SK-N-SH (cell line): Measurements from ENCODE around the gene C2CD3. TPM values are rescaled to one million over a fixed set of nuclear protein-coding genes. Genes with fewer than 3 reads are reported as not detected.

ENCODE experiments used
- CTCF ChIA-PET: fragments of 300-600, 350-600 bp; formaldehyde crosslinking; extraction: SDS; loops from one replicate; lab custom pipeline; 2021; lab: Yijun Ruan, JAX
- POLR2A ChIA-PET: fragments of 350-600 bp; sonication (Branson Sonifier 250); formaldehyde crosslinking; extraction: SDS; loops from one replicate; lab custom pipeline; 2020; ENCODE audit warnings: antibody characterized with exemption, inconsistent platforms; lab: Yijun Ruan, JAX
- DNase-seq: peaks from one replicate; pipeline ENCODE4 v3.0.0; 2012
- H2AFZ ChIP-seq: fragments of 200-600 bp; sonication (generic); 2 replicates; pipeline ENCODE4 v1.8.1; 2016; ENCODE audit warnings: antibody characterized with exemption, mild to moderate bottlenecking, low read depth
- H3F3A ChIP-seq: fragments of 200-600 bp; sonication (generic); replicated peaks from 2 replicates; pipeline ENCODE3; 2016; ENCODE audit warnings: antibody characterized with exemption, mild to moderate bottlenecking; ENCODE audit not compliant: insufficient read depth
- H3K27ac ChIP-seq, 2 experiments: fragments of 200-500 bp in 1 of 2; fragments of 200-600 bp in 1 of 2; sonication (Bioruptor generic) in 1 of 2; sonication (generic), shearing (Covaris generic) in 1 of 2; 2 replicates each; pipeline versions ENCODE4 v1.5.1 to v1.6.1; 2014 to 2016; ENCODE audit warnings: low read depth in 2 of 2, inconsistent platforms in 1 of 2, low read length in 1 of 2, mild to moderate bottlenecking in 1 of 2, mixed read lengths in 1 of 2
- H3K27me3 ChIP-seq: fragments of 200-600 bp; sonication (generic), shearing (Covaris generic); 2 replicates; pipeline ENCODE4 v1.6.1; 2016; ENCODE audit warnings: mixed run types; ENCODE audit not compliant: insufficient read depth
- H3K36me3 ChIP-seq, 2 experiments: fragments of 200-500 bp in 1 of 2; fragments of 200-600 bp in 1 of 2; sonication (Bioruptor generic) in 1 of 2; sonication (generic) in 1 of 2; replicated peaks in 1 of 2; 2 replicates each; pipeline versions ENCODE3 to v1.5.1; 2014 to 2016; ENCODE audit warnings: low read length in 1 of 2, mild to moderate bottlenecking in 1 of 2; ENCODE audit not compliant: insufficient read depth in 2 of 2, control insufficient read depth in 1 of 2
- H3K4me1 ChIP-seq, 2 experiments: fragments of 200-500 bp in 1 of 2; fragments of 200-600 bp in 1 of 2; sonication (Bioruptor generic) in 1 of 2; sonication (generic), shearing (Covaris generic) in 1 of 2; 2 replicates each; pipeline versions ENCODE4 v1.5.1 to v1.6.1; 2014 to 2016; ENCODE audit warnings: low read depth in 1 of 2, low read length in 1 of 2, mixed run types in 1 of 2; ENCODE audit not compliant: insufficient read depth in 2 of 2, control insufficient read depth in 1 of 2
- H3K4me2 ChIP-seq: fragments of 200-600 bp; sonication (generic), shearing (Covaris generic); 2 replicates; pipeline ENCODE4 v1.6.1; 2017; ENCODE audit warnings: mixed run types
- H3K4me3 ChIP-seq, 2 experiments: fragments of 200-500 bp in 1 of 2; fragments of 200-600 bp in 1 of 2; sonication (Bioruptor generic) in 1 of 2; sonication (generic), shearing (Covaris generic) in 1 of 2; 2 replicates each; pipeline versions ENCODE4 v1.5.1 to v1.8.1; 2014 to 2016; ENCODE audit warnings: low read depth in 2 of 2, inconsistent platforms in 1 of 2, low read length in 1 of 2, mild to moderate bottlenecking in 1 of 2, mixed read lengths in 1 of 2, moderate library complexity in 1 of 2
- H3K79me2 ChIP-seq: fragments of 200-600 bp; sonication (generic); 2 replicates; pipeline ENCODE4 v1.8.1; 2017; ENCODE audit warnings: mild to moderate bottlenecking; ENCODE audit not compliant: insufficient read depth
- H3K9ac ChIP-seq: fragments of 200-600 bp; sonication (generic); 2 replicates; pipeline ENCODE4 v1.6.1; 2017; ENCODE audit warnings: mixed run types
- H3K9me2 ChIP-seq: fragments of 200-600 bp; sonication (generic); 2 replicates; pipeline ENCODE4 v1.6.1; 2017; ENCODE audit warnings: mixed run types
- H3K9me3 ChIP-seq: fragments of 200-600 bp; sonication (generic); 2 replicates; pipeline ENCODE4 v1.6.1; 2017; ENCODE audit warnings: mixed run types, mild to moderate bottlenecking, moderate library complexity
- H4K20me1 ChIP-seq: fragments of 200-600 bp; sonication (generic); 2 replicates; pipeline ENCODE4 v1.6.1; 2017; ENCODE audit warnings: mild to moderate bottlenecking, mixed run types; ENCODE audit not compliant: insufficient read depth
- CHD2 ChIP-seq: fragments of 150-350 bp; IDR thresholded peaks from 2 replicates; pipeline ENCODE4 v1.6.1; 2018; ENCODE audit warnings: low read length; ENCODE audit not compliant: partially characterized antibody
- EZH2phosphoT487 ChIP-seq: fragments of 200-600 bp; sonication (generic); IDR thresholded peaks from 2 replicates; pipeline ENCODE4 v1.6.1; 2017; ENCODE audit warnings: low read depth, mixed run types, mild to moderate bottlenecking, antibody characterized with exemption, moderate library complexity, borderline replicate concordance
- FOXJ3 ChIP-seq: sonication (generic); formaldehyde crosslinking; IDR thresholded peaks from 2 replicates; pipeline ENCODE4 v1.5.1; 2020; ENCODE audit warnings: mild to moderate bottlenecking, missing genetic modification reagents
- FOXM1 ChIP-seq: IDR thresholded peaks from 2 replicates; pipeline ENCODE4 v1.4.0; 2012; ENCODE audit warnings: low read depth, mild to moderate bottlenecking
- GABPA ChIP-seq: IDR thresholded peaks from 2 replicates; pipeline ENCODE4 v1.4.0; 2012; ENCODE audit warnings: low read depth, mild to moderate bottlenecking
- MXI1 ChIP-seq: IDR thresholded peaks from 2 replicates; pipeline ENCODE4 v1.6.1; 2012; ENCODE audit warnings: mild to moderate bottlenecking, low read depth, low read length, improper control_type of control experiment
- NFIC ChIP-seq: IDR thresholded peaks from 2 replicates; pipeline ENCODE4 v1.4.0; 2012; ENCODE audit warnings: borderline replicate concordance
- POLR2AphosphoS5 ChIP-seq: IDR thresholded peaks from 2 replicates; pipeline ENCODE4 v1.6.1; 2012; ENCODE audit warnings: low read depth, low read length
- TCF12 ChIP-seq: IDR thresholded peaks from 2 replicates; pipeline ENCODE4 v1.4.0; 2012
- TEAD4 ChIP-seq: IDR thresholded peaks from 2 replicates; pipeline ENCODE4 v1.4.0; 2012; ENCODE audit warnings: mild to moderate bottlenecking, borderline replicate concordance; ENCODE audit not compliant: insufficient read depth
- WGBS: methylation state at CpG from one replicate; pipeline ENCODE4 v1.1.6; 2017; ENCODE audit warnings: low lambda C conversion rate; 5-methylcytosine and 5-hydroxymethylcytosine counted together
- polyA plus RNA-seq, 3 experiments: library from polyadenylated mRNA; depleted of rRNA; stranded (reverse); fragments of >200 nt; gene quantifications; 2 replicates each; pipeline ENCODE4 v1.2.3, GENCODE V29; 2012
- TF ChIP-seq, protein P1 (sequence below): IDR thresholded peaks from 2 replicates; pipeline ENCODE4 v1.6.1; 2012; ENCODE audit warnings: mild to moderate bottlenecking, low read depth, low read length, moderate library complexity
- TF ChIP-seq, protein P2 (sequence below): IDR thresholded peaks from 2 replicates; pipeline ENCODE4 v1.4.0; 2012; ENCODE audit warnings: low read depth
- TF ChIP-seq, protein P3 (sequence below): IDR thresholded peaks from 2 replicates; pipeline ENCODE4; 2012
- TF ChIP-seq, protein P4 (sequence below): IDR thresholded peaks from 2 replicates; pipeline ENCODE4 v1.4.0; 2012; ENCODE audit warnings: low read depth, borderline replicate concordance

C2CD3 gene
- polyA plus RNA-seq, 1 of the 3 experiments (the other 2 are of a cell fraction), result 7.0 TPM

DNA sequence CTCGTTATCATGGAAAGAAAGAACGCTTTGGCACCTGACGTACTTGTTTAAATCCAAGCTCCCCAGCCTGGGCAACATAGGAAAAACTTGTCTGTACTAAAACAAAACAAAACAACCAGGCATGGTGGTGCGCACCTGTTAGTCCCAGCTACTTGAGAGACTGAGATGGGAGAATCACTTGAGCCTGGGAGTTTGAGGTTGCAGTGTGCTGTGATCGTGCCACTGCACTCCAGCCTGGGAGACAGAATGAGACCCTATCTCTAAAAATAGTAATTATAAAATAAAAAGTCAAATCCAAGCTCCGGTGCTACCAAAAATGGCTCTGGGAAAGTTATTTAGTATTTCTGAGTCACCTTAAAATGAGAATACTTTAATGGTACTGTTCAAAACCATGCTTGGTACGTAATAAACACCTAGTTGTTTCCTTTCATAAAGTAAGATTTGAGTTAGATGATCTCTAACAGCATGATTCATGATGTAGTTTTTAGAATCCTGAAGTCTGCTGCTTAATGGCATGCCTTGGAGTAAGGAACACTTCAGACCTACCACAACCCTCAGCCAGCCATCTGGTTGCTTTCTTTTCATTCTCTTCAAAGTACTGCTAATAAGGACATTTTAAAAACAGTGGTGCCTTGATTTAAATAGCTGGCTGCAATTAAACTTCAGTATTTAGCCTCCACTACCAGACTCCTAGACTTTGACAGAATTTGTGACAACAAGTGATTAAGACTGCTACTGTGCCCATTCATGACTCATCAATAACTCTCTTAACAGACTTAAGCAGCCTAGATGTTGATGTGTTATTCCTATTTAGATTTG is 8.6 kb upstream of the C2CD3 start:
- CTCF ChIA-PET, result interaction anchor here (1.5 kb wide), 1 partner anchor 76 kb away, joined by 4 read pairs; no protein-coding TSS in a partner anchor

DNA sequence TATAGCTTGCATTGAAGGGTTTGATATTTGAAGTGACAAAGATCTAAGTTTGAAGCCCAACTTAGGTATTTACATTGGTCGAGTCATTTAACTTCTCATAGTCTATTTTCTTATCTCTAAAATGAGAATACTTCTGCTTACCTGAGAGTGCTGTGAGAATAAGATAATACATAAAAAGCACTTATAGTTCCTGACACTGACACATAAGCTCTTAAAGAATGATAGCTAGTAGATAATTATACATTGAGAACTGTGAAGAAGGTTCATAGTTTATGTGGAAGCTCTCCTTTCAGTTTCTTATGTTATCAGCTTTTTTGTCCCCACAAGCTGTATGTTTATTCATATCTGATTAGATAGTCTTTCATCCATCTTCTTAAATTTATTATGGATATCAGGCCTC is 5.1 kb upstream of the C2CD3 start:
- no peak overlapping the region for H3K9ac ChIP-seq
- POLR2A ChIA-PET, result no interaction called here
- H2AFZ ChIP-seq, result no peak overlapping the region
- 87% methylated on average over 1 of the region's 1 CpG for WGBS
- H4K20me1 ChIP-seq, result peaks cover 21% of the 10 kb centered on the region
- no peaks in the 10 kb centered on the region for H3K9me2 ChIP-seq
- no peaks in the 10 kb centered on the region for H3K9me3 ChIP-seq
- peaks cover 9 to 11% of the 10 kb centered on the region in 2 experiments for H3K36me3 ChIP-seq
- no peak overlapping the region for H3K27ac ChIP-seq
- no peak overlapping the region for H3K4me3 ChIP-seq
- peaks cover 5 to 13% of the 10 kb centered on the region in 2 experiments; a peak in 3 of 4 replicates for H3K4me1 ChIP-seq
- H3K27me3 ChIP-seq, result no peaks in the 10 kb centered on the region
- DNase-seq, result no peak
- peaks cover 10% of the 10 kb centered on the region for H3F3A ChIP-seq
- CTCF ChIA-PET, result no interaction called here
- TF ChIP-seq, protein P1, sequence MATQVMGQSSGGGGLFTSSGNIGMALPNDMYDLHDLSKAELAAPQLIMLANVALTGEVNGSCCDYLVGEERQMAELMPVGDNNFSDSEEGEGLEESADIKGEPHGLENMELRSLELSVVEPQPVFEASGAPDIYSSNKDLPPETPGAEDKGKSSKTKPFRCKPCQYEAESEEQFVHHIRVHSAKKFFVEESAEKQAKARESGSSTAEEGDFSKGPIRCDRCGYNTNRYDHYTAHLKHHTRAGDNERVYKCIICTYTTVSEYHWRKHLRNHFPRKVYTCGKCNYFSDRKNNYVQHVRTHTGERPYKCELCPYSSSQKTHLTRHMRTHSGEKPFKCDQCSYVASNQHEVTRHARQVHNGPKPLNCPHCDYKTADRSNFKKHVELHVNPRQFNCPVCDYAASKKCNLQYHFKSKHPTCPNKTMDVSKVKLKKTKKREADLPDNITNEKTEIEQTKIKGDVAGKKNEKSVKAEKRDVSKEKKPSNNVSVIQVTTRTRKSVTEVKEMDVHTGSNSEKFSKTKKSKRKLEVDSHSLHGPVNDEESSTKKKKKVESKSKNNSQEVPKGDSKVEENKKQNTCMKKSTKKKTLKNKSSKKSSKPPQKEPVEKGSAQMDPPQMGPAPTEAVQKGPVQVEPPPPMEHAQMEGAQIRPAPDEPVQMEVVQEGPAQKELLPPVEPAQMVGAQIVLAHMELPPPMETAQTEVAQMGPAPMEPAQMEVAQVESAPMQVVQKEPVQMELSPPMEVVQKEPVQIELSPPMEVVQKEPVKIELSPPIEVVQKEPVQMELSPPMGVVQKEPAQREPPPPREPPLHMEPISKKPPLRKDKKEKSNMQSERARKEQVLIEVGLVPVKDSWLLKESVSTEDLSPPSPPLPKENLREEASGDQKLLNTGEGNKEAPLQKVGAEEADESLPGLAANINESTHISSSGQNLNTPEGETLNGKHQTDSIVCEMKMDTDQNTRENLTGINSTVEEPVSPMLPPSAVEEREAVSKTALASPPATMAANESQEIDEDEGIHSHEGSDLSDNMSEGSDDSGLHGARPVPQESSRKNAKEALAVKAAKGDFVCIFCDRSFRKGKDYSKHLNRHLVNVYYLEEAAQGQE, result no peak
- TF ChIP-seq, protein P2, sequence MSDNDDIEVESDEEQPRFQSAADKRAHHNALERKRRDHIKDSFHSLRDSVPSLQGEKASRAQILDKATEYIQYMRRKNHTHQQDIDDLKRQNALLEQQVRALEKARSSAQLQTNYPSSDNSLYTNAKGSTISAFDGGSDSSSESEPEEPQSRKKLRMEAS, result no peak
- TF ChIP-seq TEAD4 (no peak), TCF12 (no peak), NFIC (no peak)
- TF ChIP-seq, protein P3, sequence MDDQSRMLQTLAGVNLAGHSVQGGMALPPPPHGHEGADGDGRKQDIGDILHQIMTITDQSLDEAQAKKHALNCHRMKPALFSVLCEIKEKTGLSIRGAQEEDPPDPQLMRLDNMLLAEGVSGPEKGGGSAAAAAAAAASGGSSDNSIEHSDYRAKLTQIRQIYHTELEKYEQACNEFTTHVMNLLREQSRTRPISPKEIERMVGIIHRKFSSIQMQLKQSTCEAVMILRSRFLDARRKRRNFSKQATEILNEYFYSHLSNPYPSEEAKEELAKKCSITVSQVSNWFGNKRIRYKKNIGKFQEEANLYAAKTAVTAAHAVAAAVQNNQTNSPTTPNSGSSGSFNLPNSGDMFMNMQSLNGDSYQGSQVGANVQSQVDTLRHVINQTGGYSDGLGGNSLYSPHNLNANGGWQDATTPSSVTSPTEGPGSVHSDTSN, result no peak
- H3K4me2 ChIP-seq, result no peak overlapping the region
- H3K79me2 ChIP-seq, result peaks cover 95% of the 10 kb centered on the region

More for the DNA sequence above, 8.6 kb upstream of the C2CD3 start:
- POLR2A ChIA-PET, result no interaction called here
- DNase-seq, result no peak
- Histone ChIP-seq H3K4me3 (no peak overlapping the region), H3F3A (peaks cover 12% of the 10 kb centered on the region), H2AFZ (no peak overlapping the region), H3K9ac (no peak overlapping the region), H3K4me2 (no peak overlapping the region), H3K27me3 (no peaks in the 10 kb centered on the region), H3K27ac (no peak overlapping the region; a peak in 2 of 4 replicates), H3K79me2 (peaks cover 94% of the 10 kb centered on the region), H3K36me3 (peaks cover 4 to 5% of the 10 kb centered on the region in 2 experiments), H4K20me1 (peaks cover 21% of the 10 kb centered on the region), H3K4me1 (peaks cover 0 to 7% of the 10 kb centered on the region in 2 experiments; a peak in 1 of 4 replicates), H3K9me3 (no peaks in the 10 kb centered on the region), H3K9me2 (no peaks in the 10 kb centered on the region)
- TF ChIP-seq CHD2 (no peak), EZH2phosphoT487 (no peak), MXI1 (no peak), POLR2AphosphoS5 (no peak), FOXM1 (no peak), FOXJ3 (CRISPR knock-in tag) (no peak), GABPA (no peak)
- TF ChIP-seq, protein P4, sequence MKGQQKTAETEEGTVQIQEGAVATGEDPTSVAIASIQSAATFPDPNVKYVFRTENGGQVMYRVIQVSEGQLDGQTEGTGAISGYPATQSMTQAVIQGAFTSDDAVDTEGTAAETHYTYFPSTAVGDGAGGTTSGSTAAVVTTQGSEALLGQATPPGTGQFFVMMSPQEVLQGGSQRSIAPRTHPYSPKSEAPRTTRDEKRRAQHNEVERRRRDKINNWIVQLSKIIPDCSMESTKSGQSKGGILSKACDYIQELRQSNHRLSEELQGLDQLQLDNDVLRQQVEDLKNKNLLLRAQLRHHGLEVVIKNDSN, result no peak
- WGBS, result 91% methylated on average over 7 of the region's 7 CpGs
